ENCODE results near the gene SH3GL1. TPM values are rescaled to one million over a fixed set of nuclear protein-coding genes. Genes with fewer than 3 reads are reported as not detected.

Gene SH3GL1
- total RNA-seq, 3 donors from 2014 or later: 25.6 to 52.5 (median 33.8) TPM

DNA sequence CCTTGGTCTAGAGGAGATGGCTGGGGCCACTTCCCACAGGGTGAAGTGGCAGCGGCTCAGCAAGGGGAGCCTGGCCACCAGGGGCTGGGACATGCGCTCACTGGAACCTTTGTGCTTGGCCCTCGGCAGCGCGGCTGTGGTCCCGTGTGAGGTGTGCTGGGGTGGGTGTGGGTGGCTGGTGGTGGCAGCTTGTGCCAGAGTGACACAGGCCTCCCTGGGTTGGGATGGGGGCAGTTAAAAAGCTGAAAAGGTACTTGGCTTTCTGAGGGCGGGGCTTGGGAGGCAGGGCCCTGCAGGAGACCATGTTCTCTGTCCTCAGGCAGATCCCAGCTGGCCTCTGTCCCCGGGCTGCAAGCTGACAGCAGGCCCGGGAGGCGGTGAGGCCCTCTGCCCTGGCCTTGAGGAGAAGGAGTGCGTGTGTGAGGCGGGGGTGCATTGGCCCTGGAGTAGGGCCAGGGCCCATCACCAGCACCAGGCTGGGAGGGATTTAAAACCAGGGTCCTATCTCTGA lies 39.7 kb downstream of the SH3GL1 start:
- H3K4me1 ChIP-seq: no peaks in the 10 kb centered on the region
- intact Hi-C loops (cut with DNase I; ENCODE audit: low total_unique reads): loop anchor here (10.0 kb wide), 2 partner anchors 96 to 1364 kb away; partner anchors contain the start of genes CATSPERD and LONP1
- H3K36me3 ChIP-seq: no peaks in the 10 kb centered on the region
- TF ChIP-seq POLR2AphosphoS5 (IDR thresholded peaks at IDR 0.05) (no peak), POLR2A (IDR thresholded peaks at IDR 0.05) (no peak), CTCF (IDR thresholded peaks at IDR 0.05) (no peak)
- H3K27me3 ChIP-seq: no peaks in the 10 kb centered on the region
- no peaks in the 10 kb centered on the region for H3K9me3 ChIP-seq
- no peak overlapping the region for H3K4me3 ChIP-seq
- no peak overlapping the region for H3K27ac ChIP-seq
- DNase-seq (ENCODE audit: low spot score in 2 of 2): no peak

DNA sequence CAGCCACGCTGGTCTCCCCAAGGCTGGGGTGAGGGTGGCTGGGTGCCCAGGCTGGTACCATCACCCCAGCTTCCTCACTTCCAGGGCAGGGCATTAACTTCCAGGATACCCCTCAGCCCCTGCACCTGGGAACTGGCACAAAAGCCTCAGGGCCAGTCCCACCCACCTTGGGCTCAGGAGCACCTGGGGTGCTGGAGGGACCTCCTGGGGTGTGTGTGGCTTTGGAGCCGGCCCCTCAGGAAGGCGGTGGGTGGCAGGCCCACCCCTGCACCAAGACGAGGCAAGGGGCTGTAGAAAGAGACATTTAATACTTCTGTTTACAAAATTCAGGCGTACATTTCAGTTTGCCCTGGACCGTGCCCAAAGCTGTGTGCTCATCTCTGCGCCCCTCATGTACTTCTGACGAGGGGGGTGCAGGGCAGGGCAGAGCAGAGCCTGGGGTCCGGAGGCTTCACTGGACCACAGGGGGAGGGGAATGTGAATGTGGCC lies 40.2 kb downstream of the SH3GL1 start:
- no peaks in the 10 kb centered on the region for H3K9me3 ChIP-seq
- H3K27me3 ChIP-seq: no peaks in the 10 kb centered on the region
- no peaks in the 10 kb centered on the region for H3K36me3 ChIP-seq
- intact Hi-C loops (cut with DNase I; ENCODE audit: low total_unique reads): loop anchor here (10.0 kb wide), 2 partner anchors 95 to 1365 kb away; partner anchors contain the start of genes CATSPERD and LONP1
- TF ChIP-seq CTCF (IDR thresholded peaks at IDR 0.05): no peak
- TF ChIP-seq POLR2A (IDR thresholded peaks at IDR 0.05): no peak
- TF ChIP-seq POLR2AphosphoS5 (IDR thresholded peaks at IDR 0.05): no peak
- no peak for DNase-seq (ENCODE audit: low spot score in 2 of 2)
- no peak overlapping the region for H3K4me3 ChIP-seq
- H3K27ac ChIP-seq: no peak overlapping the region
- no peaks in the 10 kb centered on the region for H3K4me1 ChIP-seq

- Histone ChIP-seq H3K4me3 (no peak overlapping the region), H3K9me3 (no peaks in the 10 kb centered on the region), H3K4me1 (no peaks in the 10 kb centered on the region), H3K27ac (no peak overlapping the region), H3K27me3 (no peaks in the 10 kb centered on the region), H3K36me3 (no peaks in the 10 kb centered on the region)
- DNase-seq (ENCODE audit: low spot score in 2 of 2): no peak
- no peak for TF ChIP-seq POLR2A (IDR thresholded peaks at IDR 0.05)
- TF ChIP-seq POLR2AphosphoS5 (IDR thresholded peaks at IDR 0.05): no peak
- no peak for TF ChIP-seq CTCF (IDR thresholded peaks at IDR 0.05)
- intact Hi-C loops (cut with DNase I; ENCODE audit: low total_unique reads): no loop called here
Measured at GRCh38 chr19:4359627-4360000, 40.7 kb downstream of the SH3GL1 start.

DNA sequence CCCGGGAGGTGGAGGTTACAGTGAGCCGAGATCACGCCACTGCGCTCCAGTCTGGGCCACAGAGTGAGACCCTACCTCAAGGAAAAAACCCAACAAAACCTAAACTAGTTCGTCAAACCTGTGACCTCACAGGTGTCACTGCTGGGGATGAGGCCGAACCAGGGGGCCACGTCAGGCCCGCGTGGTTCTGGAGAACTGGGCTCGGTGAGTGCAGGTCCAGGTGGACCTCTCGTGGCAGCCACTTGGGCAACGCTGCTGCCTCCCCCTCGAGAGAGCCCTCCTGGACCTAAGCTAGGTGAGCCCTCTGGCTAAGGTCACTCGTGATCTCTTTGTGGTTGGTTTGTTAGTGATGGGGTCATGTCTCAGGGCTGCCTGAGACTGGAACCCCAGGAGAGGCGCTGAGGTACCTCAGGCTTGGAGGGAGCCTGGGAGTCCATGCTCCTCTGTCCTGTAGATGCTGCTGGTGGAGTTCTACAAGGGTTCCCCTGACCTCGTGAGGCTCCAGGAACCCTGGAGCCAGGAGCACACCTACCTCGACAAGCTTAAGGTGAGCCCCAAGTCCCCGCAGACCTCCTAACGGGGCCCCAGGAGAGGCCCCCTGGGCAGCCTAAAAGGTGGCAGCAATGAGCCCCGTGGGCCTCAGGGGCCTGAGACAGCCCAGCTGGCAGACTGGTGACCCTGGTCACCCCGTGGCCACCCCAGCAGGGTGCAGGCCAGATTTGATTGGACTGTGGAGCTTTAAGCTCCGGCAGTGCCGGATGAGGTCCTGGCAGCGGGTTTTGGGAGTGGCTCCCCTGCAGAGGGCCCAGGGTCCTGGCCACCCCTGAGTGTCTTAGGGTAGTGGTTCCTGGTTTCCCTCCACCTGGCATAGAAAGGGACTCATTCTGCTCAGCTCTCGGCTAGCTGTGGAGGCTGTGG lies 41.4 kb downstream of the SH3GL1 start:
- intact Hi-C loops (cut with DNase I; ENCODE audit: low total_unique reads): no loop called here
- no peaks in the 10 kb centered on the region for H3K4me1 ChIP-seq
- TF ChIP-seq POLR2AphosphoS5 (IDR thresholded peaks at IDR 0.05) (no peak), POLR2A (IDR thresholded peaks at IDR 0.05) (no peak), CTCF (IDR thresholded peaks at IDR 0.05) (no peak)

DNA sequence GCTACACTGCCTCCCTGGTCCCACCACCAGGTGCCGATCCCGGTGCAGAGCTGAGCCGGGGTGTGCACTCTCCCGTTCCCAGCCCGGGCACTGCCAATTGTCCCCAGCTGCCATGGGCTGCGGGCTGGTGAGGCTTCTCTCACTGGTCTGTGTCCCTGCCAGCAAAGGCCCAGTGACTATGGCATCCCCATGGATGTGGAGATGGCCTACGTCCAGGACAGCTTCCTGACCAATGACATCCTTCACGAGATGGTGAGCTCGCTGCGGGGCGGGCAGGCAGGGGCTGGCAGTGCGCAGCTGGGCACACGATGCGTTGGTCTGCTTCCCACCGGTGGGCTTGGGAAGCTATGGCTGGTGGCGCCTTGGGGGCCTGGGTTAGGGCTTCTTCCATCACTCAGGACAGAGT lies 42.4 kb downstream of the SH3GL1 start:
- TF ChIP-seq POLR2AphosphoS5 (IDR thresholded peaks at IDR 0.05): no peak
- TF ChIP-seq POLR2A (IDR thresholded peaks at IDR 0.05): no peak
- TF ChIP-seq CTCF (IDR thresholded peaks at IDR 0.05): no peak
- intact Hi-C loops (cut with DNase I; ENCODE audit: low total_unique reads): no loop called here
- Histone ChIP-seq H3K4me3 (no peak overlapping the region), H3K27me3 (no peaks in the 10 kb centered on the region), H3K36me3 (no peaks in the 10 kb centered on the region), H3K27ac (no peak overlapping the region), H3K4me1 (no peaks in the 10 kb centered on the region), H3K9me3 (no peaks in the 10 kb centered on the region)
- DNase-seq (ENCODE audit: low spot score in 2 of 2): no peak

More for the DNA sequence above, 41.4 kb downstream of the SH3GL1 start:
- no peak overlapping the region for H3K4me3 ChIP-seq
- H3K27ac ChIP-seq: no peak overlapping the region
- no peak for DNase-seq (ENCODE audit: low spot score in 2 of 2)
- H3K36me3 ChIP-seq: no peaks in the 10 kb centered on the region
- H3K27me3 ChIP-seq: no peaks in the 10 kb centered on the region
- no peaks in the 10 kb centered on the region for H3K9me3 ChIP-seq

Measured in breast epithelium (tissue), 4 donors.